DOHH2 (cell line): ENCODE results near the gene NEURL1.
A peak's percentile ranks its signal among the peaks of the same experiment; 100 is the strongest.

Experiments used
- H3F3A ChIP-seq: fragments of 200-600 bp; sonication (generic), shearing (Covaris generic); 2 replicates; pipeline ENCODE4 v1.6.0; 2016; ENCODE audit warnings: antibody characterized with exemption, mild to moderate bottlenecking; ENCODE audit not compliant: control insufficient read depth, insufficient read depth
- H3K27ac ChIP-seq: fragments of 200-600 bp; sonication (generic); 2 replicates; pipeline ENCODE4 v1.5.1; 2014; ENCODE audit warnings: low read depth, mild to moderate bottlenecking, low read length, moderate library complexity
- H3K27me3 ChIP-seq: fragments of 200-600 bp; sonication (generic); 2 replicates; pipeline ENCODE4 v1.6.1; 2014; ENCODE audit warnings: mild to moderate bottlenecking, low read length, mixed read lengths; ENCODE audit not compliant: control insufficient read depth
- H3K36me3 ChIP-seq: fragments of 200-600 bp; sonication (generic); 2 replicates; pipeline ENCODE4 v1.6.1; 2014; ENCODE audit warnings: mild to moderate bottlenecking, low read length, moderate library complexity, mixed read lengths; ENCODE audit not compliant: control insufficient read depth
- H3K4me1 ChIP-seq: fragments of 200-600 bp; sonication (generic); 2 replicates; pipeline ENCODE4 v1.6.1; 2014; ENCODE audit warnings: mild to moderate bottlenecking, low read length, mixed read lengths; ENCODE audit not compliant: control insufficient read depth
- H3K4me2 ChIP-seq: fragments of 200-600 bp; sonication (generic); 2 replicates; pipeline ENCODE4 v1.6.0; 2014; ENCODE audit warnings: mild to moderate bottlenecking, low read length, moderate library complexity
- H3K4me3 ChIP-seq: fragments of 200-600 bp; sonication (generic); 2 replicates; pipeline ENCODE4 v1.5.1; 2014; ENCODE audit warnings: mild to moderate bottlenecking, low read length, mixed read lengths
- H3K79me2 ChIP-seq: fragments of 200-600 bp; sonication (generic); 2 replicates; pipeline ENCODE4 v1.6.1; 2014; ENCODE audit warnings: mild to moderate bottlenecking, low read length, mixed read lengths; ENCODE audit not compliant: control insufficient read depth
- H3K9me2 ChIP-seq: fragments of 200-600 bp; sonication (generic); replicated peaks from 2 replicates; pipeline ENCODE4 v1.6.1; 2014; ENCODE audit warnings: mild to moderate bottlenecking, low read length, mixed read lengths; ENCODE audit not compliant: control insufficient read depth
- H3K9me3 ChIP-seq: fragments of 200-600 bp; sonication (generic); 2 replicates; pipeline ENCODE4 v1.6.1; 2014; ENCODE audit warnings: antibody characterized with exemption, low read length, mixed read lengths; ENCODE audit not compliant: control insufficient read depth, insufficient read depth
- H4K20me1 ChIP-seq: fragments of 200-600 bp; sonication (generic); 2 replicates; pipeline ENCODE4 v1.6.0; 2014; ENCODE audit warnings: low read depth, mild to moderate bottlenecking, antibody characterized with exemption, low read length, moderate library complexity; ENCODE audit not compliant: control insufficient read depth, insufficient read depth
- EZH2phosphoT487 ChIP-seq: fragments of 200-600 bp; sonication (generic); IDR thresholded peaks from 2 replicates; pipeline ENCODE4 v1.6.1; 2017; ENCODE audit warnings: borderline replicate concordance, mild to moderate bottlenecking, antibody characterized with exemption, low read length, moderate library complexity, mixed read lengths
- TF ChIP-seq, protein P1 (sequence below): fragments of 200-600 bp; sonication (generic); IDR thresholded peaks from one replicate; pipeline ENCODE4 v1.5.1; 2014; ENCODE audit warnings: antibody characterized with exemption, mild to moderate bottlenecking, low read depth, low read length; ENCODE audit not compliant: poor library complexity, severe bottlenecking

The NEURL1 gene

DNA sequence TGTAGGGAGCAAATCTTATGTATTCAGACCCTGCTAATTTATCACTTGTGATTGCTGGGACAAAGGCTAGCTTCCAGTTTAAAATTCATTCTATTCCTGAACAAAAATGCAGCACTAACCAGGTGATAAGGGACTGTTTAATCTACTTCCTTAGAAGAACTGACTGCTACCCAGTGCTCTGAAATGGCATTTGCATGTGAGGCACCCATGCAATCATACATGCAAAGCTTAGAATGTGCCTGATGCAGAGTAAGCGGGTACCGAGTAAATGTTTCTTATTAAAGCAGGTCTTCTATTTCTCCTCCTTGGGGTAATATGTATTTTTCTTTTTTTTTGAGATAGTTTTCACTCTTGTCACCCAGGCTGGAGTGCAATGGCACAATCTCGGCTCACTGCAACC, 54.5 kb downstream of the NEURL1 start:
- H3K9me3 ChIP-seq, result no peaks in the 10 kb centered on the region
- TF ChIP-seq, protein P1, sequence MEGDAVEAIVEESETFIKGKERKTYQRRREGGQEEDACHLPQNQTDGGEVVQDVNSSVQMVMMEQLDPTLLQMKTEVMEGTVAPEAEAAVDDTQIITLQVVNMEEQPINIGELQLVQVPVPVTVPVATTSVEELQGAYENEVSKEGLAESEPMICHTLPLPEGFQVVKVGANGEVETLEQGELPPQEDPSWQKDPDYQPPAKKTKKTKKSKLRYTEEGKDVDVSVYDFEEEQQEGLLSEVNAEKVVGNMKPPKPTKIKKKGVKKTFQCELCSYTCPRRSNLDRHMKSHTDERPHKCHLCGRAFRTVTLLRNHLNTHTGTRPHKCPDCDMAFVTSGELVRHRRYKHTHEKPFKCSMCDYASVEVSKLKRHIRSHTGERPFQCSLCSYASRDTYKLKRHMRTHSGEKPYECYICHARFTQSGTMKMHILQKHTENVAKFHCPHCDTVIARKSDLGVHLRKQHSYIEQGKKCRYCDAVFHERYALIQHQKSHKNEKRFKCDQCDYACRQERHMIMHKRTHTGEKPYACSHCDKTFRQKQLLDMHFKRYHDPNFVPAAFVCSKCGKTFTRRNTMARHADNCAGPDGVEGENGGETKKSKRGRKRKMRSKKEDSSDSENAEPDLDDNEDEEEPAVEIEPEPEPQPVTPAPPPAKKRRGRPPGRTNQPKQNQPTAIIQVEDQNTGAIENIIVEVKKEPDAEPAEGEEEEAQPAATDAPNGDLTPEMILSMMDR, result no peak
- no peak for TF ChIP-seq EZH2phosphoT487
- H3K27ac ChIP-seq, result no peak overlapping the region
- H3K4me3 ChIP-seq, result peak overlapping the region; percentile 42
- no peaks in the 10 kb centered on the region for H3K79me2 ChIP-seq
- no peaks in the 10 kb centered on the region for H3K36me3 ChIP-seq
- H3K9me2 ChIP-seq, result no peaks in the 10 kb centered on the region
- H3K4me2 ChIP-seq, result peak overlapping the region; percentile 53
- no peaks in the 10 kb centered on the region for H3K27me3 ChIP-seq
- H4K20me1 ChIP-seq, result no peaks in the 10 kb centered on the region
- H3K4me1 ChIP-seq, result peaks cover 44% of the 10 kb centered on the region
- no peaks in the 10 kb centered on the region for H3F3A ChIP-seq

DNA sequence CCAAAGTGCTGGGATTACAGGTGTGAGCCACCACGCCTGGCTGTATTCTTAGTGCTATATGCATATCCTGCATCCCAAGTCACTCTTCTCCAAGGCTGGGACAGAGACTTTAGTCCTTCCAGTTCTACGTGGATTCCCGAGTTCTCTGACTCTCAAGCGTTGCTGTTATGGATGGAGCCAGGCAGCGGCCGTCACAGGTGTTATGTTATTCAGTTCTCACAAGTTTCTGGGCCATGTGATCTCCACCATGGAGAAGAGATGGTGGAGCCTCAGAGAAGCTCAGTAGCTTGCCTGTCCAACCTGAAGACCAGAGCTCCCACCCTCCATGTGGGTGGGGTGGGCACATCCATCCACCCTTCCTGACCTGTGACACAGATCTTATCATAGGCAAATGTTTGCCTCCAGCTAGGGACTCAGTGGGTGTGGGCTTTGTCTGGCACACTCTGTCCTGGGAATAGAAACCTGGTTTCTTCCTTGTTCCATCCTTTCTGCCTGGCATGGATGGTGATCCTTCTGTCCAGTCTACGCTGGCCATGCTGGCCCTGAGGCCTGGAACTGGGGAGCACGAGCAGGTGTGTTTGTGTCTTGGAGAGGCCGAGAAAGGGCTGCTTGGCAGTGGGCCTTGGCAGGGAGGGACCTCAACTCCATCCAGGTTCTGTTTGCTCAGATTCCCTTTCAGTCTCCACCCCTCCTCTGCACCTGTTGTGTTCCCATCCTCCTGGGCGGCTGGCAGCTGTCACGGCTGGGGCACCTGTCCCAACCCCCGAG, 55.3 kb downstream of the NEURL1 start:
- Histone ChIP-seq H3K4me3 (no peak overlapping the region), H3K27me3 (peaks cover 3% of the 10 kb centered on the region; the same call in 1 of the 2 replicates), H3K9me2 (no peaks in the 10 kb centered on the region), H3K9me3 (no peaks in the 10 kb centered on the region), H3K27ac (no peak overlapping the region), H3K4me1 (peaks cover 37% of the 10 kb centered on the region), H3F3A (no peaks in the 10 kb centered on the region), H3K79me2 (no peaks in the 10 kb centered on the region), H4K20me1 (no peaks in the 10 kb centered on the region), H3K36me3 (no peaks in the 10 kb centered on the region), H3K4me2 (peak overlapping the region; percentile 53; the same call in 1 of the 2 replicates)
- no peak for TF ChIP-seq EZH2phosphoT487
- TF ChIP-seq, protein P1, result no peak

DNA sequence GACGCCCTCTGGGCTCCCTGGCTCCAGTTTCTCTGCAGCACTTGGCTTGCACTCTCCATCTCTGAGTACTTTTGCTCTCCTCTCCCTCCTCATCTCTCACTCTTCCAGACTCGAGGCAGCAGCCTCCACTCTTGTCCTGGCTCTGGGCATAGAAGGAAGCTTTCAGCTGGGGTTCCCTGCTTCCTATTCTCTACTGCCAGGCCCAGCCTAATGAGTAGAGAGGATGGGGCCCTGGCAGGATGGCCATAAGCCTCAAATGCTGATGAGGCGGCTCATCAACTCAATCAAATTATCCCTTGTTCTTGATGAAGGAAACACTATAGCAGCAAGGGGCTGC, 55.8 kb downstream of the NEURL1 start:
- Histone ChIP-seq H3K9me2 (no peaks in the 10 kb centered on the region), H3F3A (no peaks in the 10 kb centered on the region), H3K4me1 (peaks cover 37% of the 10 kb centered on the region), H4K20me1 (no peaks in the 10 kb centered on the region), H3K27me3 (peaks cover 9% of the 10 kb centered on the region), H3K36me3 (no peaks in the 10 kb centered on the region), H3K4me2 (no peak overlapping the region), H3K27ac (no peak overlapping the region), H3K4me3 (no peak overlapping the region), H3K79me2 (no peaks in the 10 kb centered on the region), H3K9me3 (no peaks in the 10 kb centered on the region)
- no peak for TF ChIP-seq EZH2phosphoT487
- TF ChIP-seq, protein P1, result no peak
